HG02759 (cell line): ENCODE results near the gene DOK4.
"Not testable (repeated sequence)": the region's sequence is repeated elsewhere in the genome, so short reads cannot be mapped to it uniquely, and the experiment has no call there.

Experiments used
- ATAC-seq: cut with Tn5 transposase; IDR thresholded peaks from one replicate; pipeline ENCODE4 v1.9.1; 2021; ENCODE audit warnings: mild to moderate bottlenecking, moderate library complexity; ENCODE audit not compliant: unreplicated experiment

Gene DOK4

GRCh38 chr16:57502048-57502775, 15.9 kb upstream of the DOK4 start:
- no peak for ATAC-seq

DNA sequence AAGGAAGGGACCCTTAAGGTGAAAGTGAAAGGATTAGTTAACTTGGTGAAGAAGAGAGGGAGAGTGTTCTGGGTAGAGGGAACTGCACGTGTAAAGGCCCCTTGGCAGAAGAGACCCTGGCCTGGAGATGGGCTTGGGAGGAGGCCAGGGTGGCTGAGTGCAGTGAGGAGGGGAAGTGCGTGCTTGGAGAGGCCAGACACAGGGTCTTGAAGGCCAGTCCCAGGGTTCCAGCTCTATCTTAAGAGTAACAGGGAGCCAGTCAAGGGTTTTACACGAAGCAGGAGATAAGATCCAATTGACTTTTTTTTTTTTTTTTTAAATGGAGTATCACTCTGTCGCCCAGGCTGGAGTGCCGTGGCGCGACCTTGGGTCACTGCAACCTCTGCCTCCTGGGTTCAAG, 15.2 kb upstream of the DOK4 start:
- no peak for ATAC-seq

- ATAC-seq, result no peak
These were observed 14.4 kb upstream of the DOK4 start for GRCh38 chr16:57500578-57501111.

DNA sequence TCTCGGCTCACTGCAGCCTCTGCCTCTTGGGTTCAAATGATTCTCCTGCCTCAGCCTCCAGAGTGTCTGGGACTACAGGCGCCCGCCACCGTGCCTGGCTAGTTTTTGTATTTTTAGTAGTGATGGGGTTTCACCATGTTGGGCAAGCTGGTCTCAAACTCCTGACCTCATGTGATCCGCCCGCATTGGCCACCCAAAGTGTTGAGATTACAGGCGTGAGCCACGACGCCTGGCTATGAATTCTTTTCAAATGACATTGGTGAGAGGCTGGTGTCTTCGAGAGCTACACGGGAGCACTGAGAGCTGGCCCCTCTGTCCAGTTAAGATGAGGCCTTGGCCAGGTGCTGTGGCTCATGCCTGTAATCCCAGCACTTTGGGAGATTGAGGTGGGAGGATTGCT, 13.6 kb upstream of the DOK4 start:
- not testable (repeated sequence) for ATAC-seq

DNA sequence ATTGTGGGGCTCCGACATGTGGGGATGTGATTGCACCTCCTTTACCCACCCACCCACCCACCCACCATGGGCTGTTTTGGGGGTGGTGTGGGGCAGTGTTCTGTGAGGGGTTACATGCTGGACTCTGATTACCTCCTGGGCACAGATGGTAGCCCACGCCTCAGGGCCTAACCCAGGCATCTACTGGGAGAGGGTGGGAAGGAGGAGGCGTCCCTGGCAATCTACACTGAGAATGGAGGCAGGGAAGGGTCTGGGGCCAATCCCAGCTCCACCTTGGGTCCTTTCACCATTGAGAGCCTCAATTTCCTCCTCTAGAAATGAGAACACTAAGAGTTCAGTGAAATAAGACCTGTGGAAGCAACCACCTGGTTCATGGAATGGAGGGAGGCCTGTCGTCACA, 11.7 kb upstream of the DOK4 start:
- ATAC-seq, result no peak

- no peak for ATAC-seq
These were observed 10.8 kb upstream of the DOK4 start for GRCh38 chr16:57497121-57497520.

DNA sequence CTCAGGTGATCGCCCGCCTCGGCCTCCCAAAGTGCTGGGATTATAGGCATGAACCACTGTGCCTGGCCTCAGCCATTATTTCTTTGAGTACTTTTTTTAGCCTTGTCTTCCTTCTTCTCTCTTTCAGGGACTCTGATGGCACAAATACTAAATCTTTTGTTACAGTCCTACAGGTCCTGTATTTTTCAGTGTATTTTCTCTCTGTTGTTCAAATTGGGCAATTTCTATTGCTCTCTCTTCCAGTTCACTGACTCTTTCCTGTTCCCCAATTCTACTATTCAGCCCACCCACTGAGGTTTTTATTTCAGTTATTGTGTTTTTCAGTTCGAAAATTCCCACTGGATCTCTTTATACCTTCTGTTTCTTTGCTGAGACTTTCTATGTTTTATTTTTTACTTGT, 7.5 kb upstream of the DOK4 start:
- no peak for ATAC-seq

DNA sequence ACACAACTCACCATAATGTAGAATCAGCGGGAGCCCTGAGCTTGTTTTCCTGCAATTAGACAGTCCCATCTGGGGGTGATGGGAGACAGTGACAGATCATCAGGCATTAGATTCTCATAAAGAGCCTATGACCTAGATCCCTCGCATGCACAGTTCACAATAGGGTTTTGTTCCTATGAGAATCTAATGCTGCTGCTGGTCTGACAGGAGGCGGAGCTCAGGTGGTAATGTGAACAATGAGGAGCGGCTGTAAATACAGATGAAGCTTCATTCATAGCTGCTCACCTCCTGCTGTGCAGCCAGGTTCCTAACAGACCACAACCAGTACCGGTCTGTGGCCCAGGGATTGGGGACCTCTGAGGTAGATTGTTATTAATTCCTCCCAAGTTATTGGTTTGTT, 2.9 kb upstream of the DOK4 start:
- no peak for ATAC-seq

GRCh38 chr16:57486858-57487834, 853 bp upstream of the DOK4 start:
- no peak for ATAC-seq

DNA sequence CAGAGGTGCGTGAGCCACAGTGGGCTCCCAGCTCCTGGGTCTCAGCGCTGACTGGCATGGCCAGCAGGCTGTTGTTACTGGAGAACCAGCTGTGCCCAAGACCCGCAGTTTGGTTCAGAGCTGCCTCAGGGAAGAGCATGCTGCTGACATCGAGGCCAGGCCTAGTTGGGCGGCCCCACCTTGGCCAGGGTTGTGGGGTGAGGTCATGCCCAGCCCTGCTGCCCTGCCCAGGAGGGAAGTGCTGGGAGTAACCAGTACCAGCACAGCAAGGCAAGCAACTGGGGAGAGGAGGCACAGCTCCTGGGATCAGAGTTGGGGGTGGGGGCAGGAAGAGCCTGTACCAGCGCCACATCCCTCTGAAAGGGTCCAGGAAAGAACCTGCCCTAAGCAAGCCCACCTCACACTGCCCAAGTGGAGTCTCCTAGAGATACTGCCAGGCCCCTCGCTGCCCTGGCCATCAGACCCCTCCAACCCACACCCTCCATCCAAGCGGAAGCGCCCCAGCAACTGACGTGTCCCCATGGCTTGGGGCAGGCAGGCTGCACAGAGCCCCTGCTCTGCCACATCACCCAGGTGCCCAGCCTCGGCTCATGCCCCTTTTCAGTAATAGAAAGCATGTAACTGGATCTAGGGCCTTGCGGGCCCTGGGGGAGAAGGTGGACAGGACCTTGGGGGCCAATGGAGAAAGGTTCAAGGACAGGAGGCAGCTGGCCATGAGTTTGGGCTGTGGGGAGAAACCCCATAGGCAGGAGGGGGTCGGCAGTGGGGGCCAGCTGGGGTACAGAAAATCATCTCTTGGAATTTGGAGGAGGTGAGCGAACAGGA, 990 bp downstream of the DOK4 start:
- no peak for ATAC-seq

DNA sequence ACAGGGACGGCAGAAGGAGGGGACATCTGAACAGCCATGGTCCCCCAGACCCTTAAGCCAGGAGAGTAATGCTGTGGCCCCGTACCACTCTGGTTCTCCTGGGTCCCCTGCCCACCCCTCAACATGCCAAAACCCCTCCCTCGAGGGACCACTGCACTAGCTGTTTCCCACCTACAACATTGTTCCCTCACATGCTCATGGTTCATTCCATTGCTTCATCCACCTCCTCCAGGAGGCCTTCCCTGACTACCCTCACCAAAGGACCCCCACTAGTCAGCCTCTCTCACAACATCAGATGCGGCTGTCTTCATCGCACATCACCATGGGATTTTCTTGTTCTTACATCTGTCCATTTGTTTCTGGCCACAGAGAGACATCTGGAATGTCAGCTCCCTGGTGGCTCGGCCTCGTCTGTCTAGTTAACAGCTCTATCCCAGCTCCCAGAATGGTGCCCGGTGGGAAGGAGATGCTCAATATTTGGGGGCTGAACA, 1.7 kb downstream of the DOK4 start:
- ATAC-seq, result no peak

DNA sequence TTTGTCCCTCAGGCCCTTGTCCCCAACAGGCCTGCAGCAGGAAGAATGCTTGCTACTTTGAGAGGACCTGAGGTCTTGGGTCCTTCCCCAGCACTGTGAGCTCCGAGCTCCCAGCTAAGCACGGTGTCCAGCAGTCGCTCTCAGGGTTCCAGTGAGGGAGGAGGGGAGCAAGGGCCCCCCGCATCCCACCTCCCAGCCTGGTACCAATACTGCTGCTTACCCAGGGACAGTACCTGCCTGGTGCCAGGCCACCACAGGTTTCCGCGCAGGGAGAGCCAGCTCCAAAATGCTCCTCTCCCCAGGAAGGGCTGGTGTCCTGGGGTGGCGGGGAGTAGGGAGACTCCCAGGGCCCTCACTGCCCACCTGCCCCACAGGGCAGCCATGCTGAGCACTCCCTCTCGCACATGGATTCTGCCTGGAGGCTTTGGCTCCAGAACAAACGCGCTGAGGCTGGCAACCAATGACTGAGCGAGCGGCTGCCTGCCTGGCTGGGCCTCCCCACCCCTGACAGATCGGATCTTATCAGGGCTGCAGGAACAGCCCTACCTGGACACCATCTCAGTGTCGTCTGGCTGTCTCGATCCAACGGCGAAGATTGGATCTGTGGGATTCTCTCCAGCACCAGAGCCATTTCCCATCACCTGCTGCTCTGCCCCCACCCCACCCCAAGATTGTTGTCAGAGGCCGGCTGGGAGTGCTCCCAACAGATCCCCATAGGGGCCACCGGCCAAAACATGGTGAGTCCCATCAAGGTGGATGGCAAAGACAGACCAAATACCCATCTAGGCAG, 2.4 kb downstream of the DOK4 start:
- ATAC-seq, result no peak

GRCh38 chr16:57482845-57483545, 3.3 kb downstream of the DOK4 start:
- ATAC-seq, result no peak

- ATAC-seq, result no peak
These were observed 4.9 kb downstream of the DOK4 start for GRCh38 chr16:57481421-57481820.

DNA sequence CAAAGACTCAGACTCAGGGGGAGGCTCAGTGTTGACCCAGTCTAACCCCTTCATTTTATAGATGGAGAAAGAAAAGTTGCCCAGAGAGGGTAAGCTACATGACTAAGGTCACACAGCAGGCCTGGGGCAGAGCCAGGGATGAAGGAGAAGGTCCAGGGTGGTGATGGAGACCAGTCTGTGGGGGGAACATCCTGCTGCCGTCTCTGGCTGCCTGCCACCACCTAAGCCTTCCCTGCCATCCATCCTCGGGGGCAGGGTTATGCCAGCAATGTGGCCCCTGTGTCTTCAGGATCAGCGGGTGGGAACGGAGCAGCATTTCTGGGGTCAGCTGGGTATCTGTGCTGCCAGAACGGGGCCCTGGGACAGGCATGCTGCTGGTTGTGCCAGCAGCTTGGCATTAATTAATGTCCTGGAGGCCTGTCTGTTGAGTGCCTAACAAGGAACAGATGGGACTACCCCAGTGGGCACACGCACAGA, 5.5 kb downstream of the DOK4 start:
- no peak for ATAC-seq

DNA sequence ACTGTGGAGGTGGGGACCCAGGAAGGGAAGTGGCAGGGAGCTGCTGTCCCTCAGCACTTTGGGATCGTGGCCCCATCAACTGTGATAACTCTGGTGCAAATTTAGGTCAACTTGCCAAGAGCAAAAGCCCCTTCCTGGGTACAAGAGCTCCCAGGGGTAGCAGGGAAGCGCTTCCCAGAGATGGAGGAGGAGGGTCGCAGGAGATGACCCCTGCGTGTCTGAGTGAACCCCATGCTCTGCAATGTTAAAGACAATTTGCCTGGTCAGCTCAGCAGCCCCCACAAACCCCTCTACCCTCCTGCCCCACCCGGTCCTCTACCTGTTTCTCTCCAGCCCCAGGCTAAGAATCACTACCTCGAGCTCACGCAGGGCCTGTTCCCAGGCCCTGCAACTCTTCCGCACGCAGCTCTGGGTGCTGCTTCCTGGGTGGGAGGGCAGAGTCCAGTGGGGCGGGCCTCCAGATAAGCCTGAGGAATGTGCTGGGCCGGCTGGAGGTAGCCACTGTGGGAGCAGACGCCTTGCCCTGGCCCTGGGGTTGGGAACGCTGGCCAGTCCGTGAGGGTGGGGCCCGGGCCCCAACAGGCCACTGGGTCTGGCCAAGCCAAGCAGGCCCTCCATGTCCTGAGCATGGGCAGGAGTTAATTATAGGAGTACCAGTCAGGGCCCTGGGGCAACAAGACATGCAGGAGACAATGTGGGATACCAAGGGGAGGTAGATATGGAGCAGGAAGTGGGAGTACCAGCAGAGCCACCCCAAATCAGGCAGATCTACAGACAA, 6.1 kb downstream of the DOK4 start:
- no peak for ATAC-seq

- ATAC-seq, result no peak
These were observed 6.9 kb downstream of the DOK4 start for GRCh38 chr16:57479205-57479975.
